HG03442 (cell line): Measurements from ENCODE around the gene KIF6.

Source experiments
- ATAC-seq: cut with Tn5 transposase; IDR thresholded peaks from one replicate; pipeline ENCODE4 v1.9.1; 2021; ENCODE audit warnings: mild to moderate bottlenecking, moderate library complexity; ENCODE audit not compliant: unreplicated experiment

The KIF6 gene

DNA sequence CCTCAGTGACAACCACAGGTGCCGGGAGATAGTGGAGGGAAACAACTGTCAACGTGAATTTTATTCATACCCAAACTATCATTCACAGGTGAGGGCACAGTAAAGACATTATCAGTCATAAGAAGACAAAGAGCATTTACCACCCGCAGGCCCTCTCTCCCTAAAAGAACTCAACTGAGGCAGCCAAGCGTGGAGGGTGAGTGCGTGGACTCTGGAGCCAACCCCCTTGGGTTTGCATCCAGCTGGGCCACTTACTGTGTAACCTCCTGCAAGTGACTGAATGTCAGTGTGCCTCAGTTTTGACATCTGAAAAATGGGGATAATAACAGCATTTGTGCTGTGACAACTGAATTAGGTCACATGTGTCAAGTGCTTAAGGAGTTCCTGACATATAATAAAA lies 332.1 kb downstream of the KIF6 start:
- ATAC-seq: no peak

GRCh38 chr6:39391182-39391581 lies 334.0 kb downstream of the KIF6 start:
- no peak for ATAC-seq

GRCh38 chr6:39389484-39389767 lies 335.8 kb downstream of the KIF6 start:
- ATAC-seq: no peak

GRCh38 chr6:39388606-39389483 lies 336.4 kb downstream of the KIF6 start:
- ATAC-seq: peak; percentile 53

GRCh38 chr6:39387785-39388184 lies 337.4 kb downstream of the KIF6 start:
- no peak for ATAC-seq

DNA sequence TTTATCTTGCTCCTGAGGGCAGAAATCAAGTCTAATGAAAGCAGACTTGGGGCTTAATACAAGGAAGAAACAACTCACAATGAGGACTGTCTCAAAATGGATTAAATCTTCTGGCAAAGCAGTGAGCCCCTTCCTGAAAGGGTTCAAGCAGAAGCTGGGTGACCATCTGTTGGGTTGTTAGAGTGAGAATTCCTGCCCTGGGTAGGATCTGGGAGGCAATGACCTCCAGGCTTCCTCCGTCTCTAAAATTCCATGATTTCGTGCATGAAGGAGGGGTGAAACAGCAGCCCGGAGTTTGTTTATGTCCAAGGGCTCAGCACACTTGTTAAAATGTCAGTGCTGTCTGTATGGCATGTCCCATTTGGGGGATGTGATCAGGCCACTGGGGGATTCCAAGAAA lies 338.7 kb downstream of the KIF6 start:
- ATAC-seq: no peak

DNA sequence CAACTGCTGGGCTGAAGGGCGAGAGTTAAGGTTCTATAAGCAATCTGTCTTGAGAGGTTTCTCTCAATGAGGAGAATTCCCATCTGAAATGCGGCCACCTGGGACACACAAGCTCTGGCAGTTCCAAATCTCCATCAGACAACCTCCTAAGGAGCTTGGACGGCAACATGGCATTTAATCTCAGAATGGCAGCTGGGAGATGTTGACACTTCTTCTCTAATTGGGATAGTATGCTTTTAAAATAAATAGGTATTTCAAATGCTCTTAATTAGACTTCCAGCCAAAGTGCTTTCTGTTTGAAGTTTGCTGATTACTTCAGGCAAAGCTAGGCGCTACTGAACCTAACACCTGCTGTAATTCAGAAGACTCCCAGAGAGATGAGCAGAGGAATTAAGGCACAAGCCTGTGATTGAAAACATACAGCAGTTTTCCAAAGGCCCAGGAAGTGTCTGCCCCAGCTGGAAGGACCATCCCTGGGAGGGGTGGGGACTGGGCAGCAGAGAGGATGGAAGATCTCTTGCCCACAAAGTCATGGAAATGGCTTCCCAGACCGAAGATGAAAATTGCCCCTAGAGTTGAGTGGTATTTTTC lies 343.6 kb downstream of the KIF6 start:
- ATAC-seq: no peak

DNA sequence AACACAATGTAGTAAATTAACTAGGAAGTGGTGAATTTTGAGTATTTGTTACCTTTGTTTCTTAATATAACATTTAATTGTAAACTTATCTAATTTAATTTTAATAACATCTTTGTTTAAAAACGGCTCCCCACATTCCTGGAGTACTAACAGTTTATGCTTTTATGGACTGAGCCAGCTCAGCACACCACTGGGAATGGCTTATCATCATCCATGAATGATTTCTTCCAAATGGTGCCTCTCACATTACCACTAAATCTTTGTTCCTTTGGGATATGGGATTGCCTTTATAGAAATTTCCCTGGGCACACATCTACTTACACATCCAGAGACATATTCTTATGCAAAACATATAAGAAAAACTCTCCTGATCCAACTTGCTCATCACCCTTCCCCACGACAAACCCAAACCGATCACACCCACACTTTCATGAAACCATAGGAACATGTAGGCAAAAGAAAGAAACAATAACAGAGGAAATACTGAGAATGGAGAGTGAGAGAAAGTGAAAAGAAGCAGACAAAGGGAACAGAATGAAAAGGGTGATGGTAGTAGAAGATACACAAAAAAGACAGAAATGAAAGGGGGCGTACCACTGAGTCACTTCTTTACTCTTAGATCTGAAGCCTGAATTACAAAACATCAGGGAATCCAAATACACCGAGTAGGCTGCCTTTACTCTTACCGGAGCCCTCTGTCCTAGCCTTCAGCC lies 344.2 kb downstream of the KIF6 start:
- no peak for ATAC-seq

GRCh38 chr6:39378960-39379425 lies 346.2 kb downstream of the KIF6 start:
- no peak for ATAC-seq

- ATAC-seq: no peak
These were observed 346.8 kb downstream of the KIF6 start for GRCh38 chr6:39378175-39378959.

- no peak for ATAC-seq
These were observed 347.7 kb downstream of the KIF6 start for GRCh38 chr6:39377539-39377950.

- no peak for ATAC-seq
These were observed 349.8 kb downstream of the KIF6 start for GRCh38 chr6:39375405-39375804.

DNA sequence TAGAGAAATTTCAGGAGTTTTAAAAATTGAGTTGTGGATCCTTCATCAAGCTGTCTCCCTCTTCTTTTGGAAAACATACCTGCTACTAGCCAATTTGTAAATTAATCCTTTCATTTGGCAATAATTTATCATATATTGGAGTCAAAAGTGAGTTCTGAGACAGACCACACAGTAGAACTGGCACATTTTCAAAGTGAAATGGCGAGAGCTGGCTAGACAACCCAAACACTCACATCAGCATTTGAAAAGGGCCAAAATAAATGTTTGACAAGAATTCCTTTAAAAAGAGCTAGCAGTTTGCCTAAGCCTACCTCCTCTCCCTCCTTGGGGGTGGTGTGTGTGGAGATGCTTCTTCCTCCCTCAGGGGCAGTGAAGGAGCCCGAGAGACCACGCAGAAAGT lies 354.8 kb downstream of the KIF6 start:
- no peak for ATAC-seq

DNA sequence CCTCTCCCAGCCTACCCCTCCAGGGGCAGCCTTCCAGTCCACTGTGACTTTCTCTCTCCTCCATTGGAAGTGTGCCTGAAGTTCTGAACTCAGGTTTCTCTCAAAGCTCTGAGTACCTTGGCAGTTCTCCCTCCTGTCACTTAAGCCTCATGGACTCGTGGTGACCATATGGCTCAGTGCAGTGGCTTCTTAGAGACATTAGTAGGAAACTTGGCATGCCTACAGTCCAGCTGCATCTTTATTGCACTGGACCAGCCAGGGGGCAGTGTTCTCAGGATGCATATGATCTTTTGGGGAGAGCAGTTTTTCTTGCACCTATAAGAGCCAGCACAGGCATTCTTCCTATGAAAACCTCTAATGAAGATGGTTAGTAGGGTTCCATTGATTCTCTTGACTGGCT lies 355.2 kb downstream of the KIF6 start:
- no peak for ATAC-seq

DNA sequence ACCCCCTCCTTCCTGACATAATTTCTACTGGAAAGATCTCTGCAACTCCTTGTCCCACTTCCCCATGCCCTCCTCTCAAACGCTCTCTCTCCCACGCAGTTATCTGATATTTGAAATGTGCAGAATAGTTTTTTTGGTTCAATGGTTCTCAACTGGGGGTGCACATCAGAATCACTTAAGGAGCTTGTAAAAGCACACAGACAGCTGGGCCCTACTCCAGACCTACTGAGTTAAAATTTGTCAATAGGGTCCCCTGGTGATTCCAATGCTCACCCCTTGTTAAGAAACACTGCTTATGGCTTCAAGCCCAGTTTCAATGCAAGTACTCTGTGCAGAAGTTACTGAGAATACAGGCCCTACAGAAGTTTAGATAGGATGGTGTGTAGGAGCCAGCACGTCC lies 357.5 kb downstream of the KIF6 start:
- ATAC-seq: no peak

DNA sequence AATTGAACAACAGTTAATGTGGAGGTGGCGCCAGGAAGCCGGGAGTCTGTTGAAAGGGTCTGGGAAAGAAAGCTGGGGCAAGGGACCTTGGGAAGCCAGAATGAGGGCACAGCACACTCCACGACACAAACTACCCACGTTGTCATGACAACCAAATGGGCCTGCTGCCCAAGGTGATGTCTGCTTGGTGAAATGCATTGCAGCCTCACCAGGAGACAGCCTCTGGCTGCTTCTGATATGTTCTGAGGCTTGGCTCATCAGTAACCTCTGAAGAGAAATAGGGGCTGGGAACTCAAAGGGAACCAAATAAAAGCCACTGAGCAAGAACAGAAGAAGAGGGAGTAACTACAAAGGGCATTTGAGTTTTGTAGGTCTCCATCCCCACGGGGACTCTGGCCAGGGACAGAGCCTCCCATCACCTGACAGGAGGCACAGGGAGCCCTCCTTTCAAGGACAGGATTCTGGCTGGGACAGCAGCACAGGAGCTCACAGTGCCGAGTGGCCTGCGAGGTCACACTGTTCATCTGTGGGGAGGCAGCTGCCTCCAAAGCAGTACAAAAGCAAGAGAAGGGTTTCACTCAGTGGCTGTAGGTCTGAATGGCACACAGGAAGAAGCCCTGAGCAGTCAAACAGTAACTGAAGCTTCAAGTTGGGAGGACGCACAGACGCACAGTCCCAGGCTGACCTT lies 358.1 kb downstream of the KIF6 start:
- ATAC-seq: no peak

GRCh38 chr6:39365281-39366074 lies 359.7 kb downstream of the KIF6 start:
- no peak for ATAC-seq

DNA sequence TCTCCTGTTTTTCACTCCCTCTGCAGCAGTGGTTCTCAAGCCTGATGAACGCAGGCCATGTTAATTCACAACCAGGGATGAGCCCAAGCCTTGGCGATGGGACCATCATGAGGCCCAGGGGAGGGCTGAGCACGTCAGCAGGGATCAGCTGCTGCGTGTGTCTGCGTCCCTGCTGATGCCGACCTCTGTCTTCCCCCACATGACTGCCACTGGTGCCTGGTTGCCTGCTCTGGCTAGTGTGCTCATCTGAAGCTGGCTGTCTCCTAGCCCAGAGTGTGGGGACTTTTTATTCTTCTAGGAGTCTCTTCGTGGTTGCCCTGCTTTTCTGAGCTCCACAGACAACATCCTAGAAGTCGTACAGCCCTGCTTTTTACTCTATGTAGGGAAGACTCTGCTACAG lies 361.9 kb downstream of the KIF6 start:
- no peak for ATAC-seq

GRCh38 chr6:39362487-39362865 lies 362.7 kb downstream of the KIF6 start:
- ATAC-seq: no peak
